DND-41 (cell line): ENCODE data around the gene KSR2.

Experiments
- ATAC-seq: fragments of 200-7000 bp; cut with Tn5 transposase; 3 replicates; pipeline ENCODE4 v1.9.1; 2021; ENCODE audit warnings: low read depth; ENCODE audit not compliant: insufficient read depth
- DNase-seq: peaks from one replicate; pipeline ENCODE4 v3.0.0-alpha.2; 2020
- H2AFZ ChIP-seq: 2 replicates; pipeline ENCODE4 v1.6.0; 2012; ENCODE audit warnings: low read depth, low read length
- H3K27ac ChIP-seq: 2 replicates; pipeline ENCODE4 v1.5.1; 2012; ENCODE audit warnings: low read length, inconsistent platforms
- H3K27me3 ChIP-seq: fragments of 200-600 bp; sonication (generic); 2 replicates; pipeline ENCODE4 v1.6.0; 2012; ENCODE audit warnings: low read length, mild to moderate bottlenecking, inconsistent platforms; ENCODE audit not compliant: insufficient read depth, poor library complexity
- H3K36me3 ChIP-seq: 2 replicates; pipeline ENCODE4 v1.5.1; 2012; ENCODE audit warnings: low read length, inconsistent platforms; ENCODE audit not compliant: insufficient read depth
- H3K4me1 ChIP-seq: 2 replicates; pipeline ENCODE4 v1.5.1; 2012; ENCODE audit warnings: mild to moderate bottlenecking, low read length; ENCODE audit not compliant: insufficient read depth
- H3K4me2 ChIP-seq: 2 replicates; pipeline ENCODE4 v1.6.0; 2012; ENCODE audit warnings: mild to moderate bottlenecking, moderate library complexity, low read length, inconsistent platforms; ENCODE audit not compliant: insufficient read depth
- H3K4me3 ChIP-seq, 2 experiments: fragments of 200-600 bp in 1 of 2; shearing (Covaris generic) in 1 of 2; 2 replicates each; pipeline ENCODE4 v1.5.1; 2012 to 2016; ENCODE audit warnings: inconsistent platforms in 2 of 2, low read length in 2 of 2, mild to moderate bottlenecking in 2 of 2, low read depth in 1 of 2, moderate library complexity in 1 of 2
- H3K79me2 ChIP-seq: 2 replicates; pipeline ENCODE4 v1.6.0; 2012; ENCODE audit warnings: low read length, inconsistent platforms; ENCODE audit not compliant: insufficient read depth
- H3K9ac ChIP-seq: 2 replicates; pipeline ENCODE4 v1.6.0; 2012; ENCODE audit warnings: low read depth, mild to moderate bottlenecking, inconsistent platforms, low read length, moderate library complexity
- H3K9me3 ChIP-seq: 2 replicates; pipeline ENCODE4 v1.5.1; 2012; ENCODE audit warnings: low read length, moderate library complexity, mild to moderate bottlenecking, inconsistent platforms; ENCODE audit not compliant: insufficient read depth, severe bottlenecking
- H4K20me1 ChIP-seq: 2 replicates; pipeline ENCODE4 v1.6.0; 2012; ENCODE audit warnings: low read length; ENCODE audit not compliant: insufficient read depth
- CTCF ChIP-seq: IDR thresholded peaks from 2 replicates; pipeline ENCODE4 v1.5.1; 2012; ENCODE audit warnings: borderline replicate concordance, low read length, moderate library complexity, mild to moderate bottlenecking; ENCODE audit not compliant: poor library complexity, severe bottlenecking; ENCODE audit errors: extremely low read depth
- EZH2 ChIP-seq: IDR thresholded peaks from 3 replicates; pipeline ENCODE4 v1.6.1; 2012; ENCODE audit warnings: borderline replicate concordance, low read depth, mild to moderate bottlenecking, moderate library complexity, low read length, inconsistent platforms; ENCODE audit not compliant: severe bottlenecking

The KSR2 gene

GRCh38 chr12:117587631-117588287, 381.0 kb downstream of the KSR2 start:
- Histone ChIP-seq H4K20me1 (peaks cover 2% of the 10 kb centered on the region; the same call in 1 of the 2 replicates), H3K9ac (no peak overlapping the region), H3K36me3 (no peaks in the 10 kb centered on the region), H3K4me2 (no peak overlapping the region), H3K79me2 (no peaks in the 10 kb centered on the region), H3K9me3 (peaks cover 6% of the 10 kb centered on the region), H2AFZ (no peak overlapping the region), H3K27ac (no peak overlapping the region), H3K4me3 (no peak overlapping the region), H3K4me1 (no peaks in the 10 kb centered on the region), H3K27me3 (no peaks in the 10 kb centered on the region)
- DNase-seq, result peak; percentile 52
- no peak for TF ChIP-seq EZH2
- TF ChIP-seq CTCF, result peak; percentile 88
- peak; percentile 74; the same call in 2 of the 3 replicates for ATAC-seq

- no peak overlapping the region for H3K4me2 ChIP-seq
- no peak for DNase-seq
- no peak overlapping the region for H3K9ac ChIP-seq
- peaks cover 2% of the 10 kb centered on the region; the same call in 1 of the 2 replicates for H4K20me1 ChIP-seq
- H3K36me3 ChIP-seq, result no peaks in the 10 kb centered on the region
- no peaks in the 10 kb centered on the region for H3K9me3 ChIP-seq
- no peaks in the 10 kb centered on the region for H3K4me1 ChIP-seq
- H3K27ac ChIP-seq, result no peak overlapping the region
- H3K79me2 ChIP-seq, result no peaks in the 10 kb centered on the region
- no peaks in the 10 kb centered on the region for H3K27me3 ChIP-seq
- no peak overlapping the region for H3K4me3 ChIP-seq
- ATAC-seq, result no peak
- TF ChIP-seq CTCF (no peak), EZH2 (no peak)
- H2AFZ ChIP-seq, result no peak overlapping the region
These were observed 385.0 kb downstream of the KSR2 start for GRCh38 chr12:117583677-117584225.

- H3K27me3 ChIP-seq, result no peaks in the 10 kb centered on the region
- no peak overlapping the region for H3K9ac ChIP-seq
- DNase-seq (no peak), ATAC-seq (no peak)
- H4K20me1 ChIP-seq, result peaks cover 2% of the 10 kb centered on the region; the same call in 1 of the 2 replicates
- H3K9me3 ChIP-seq, result no peaks in the 10 kb centered on the region
- H3K79me2 ChIP-seq, result no peaks in the 10 kb centered on the region
- H3K4me2 ChIP-seq, result no peak overlapping the region
- no peak for TF ChIP-seq EZH2
- H2AFZ ChIP-seq, result no peak overlapping the region
- no peak overlapping the region for H3K27ac ChIP-seq
- H3K4me1 ChIP-seq, result no peaks in the 10 kb centered on the region
- no peak overlapping the region for H3K4me3 ChIP-seq
- H3K36me3 ChIP-seq, result no peaks in the 10 kb centered on the region
These were observed 385.7 kb downstream of the KSR2 start for GRCh38 chr12:117583092-117583491.

GRCh38 chr12:117582135-117582784, 386.5 kb downstream of the KSR2 start:
- TF ChIP-seq CTCF (no peak), EZH2 (no peak)
- no peak for DNase-seq
- Histone ChIP-seq H2AFZ (no peak overlapping the region), H3K27me3 (peaks cover 3% of the 10 kb centered on the region), H3K79me2 (no peaks in the 10 kb centered on the region), H4K20me1 (peaks cover 2% of the 10 kb centered on the region; the same call in 1 of the 2 replicates), H3K4me2 (no peak overlapping the region), H3K9ac (no peak overlapping the region), H3K4me1 (no peaks in the 10 kb centered on the region), H3K4me3 (no peak overlapping the region), H3K27ac (no peak overlapping the region), H3K36me3 (no peaks in the 10 kb centered on the region), H3K9me3 (no peaks in the 10 kb centered on the region)
- no peak for ATAC-seq
